KMS-11 (cell line): ENCODE measurements around the gene GSTA4.

Source experiments
- H2AFZ ChIP-seq: fragments of 200-600 bp; sonication (generic); 2 replicates; pipeline ENCODE4 v1.6.1; 2016; ENCODE audit warnings: antibody characterized with exemption, mixed run types, low read depth
- H3K27ac ChIP-seq: fragments of 200-600 bp; sonication (generic); 2 replicates; pipeline ENCODE4 v1.6.1; 2016; ENCODE audit warnings: mild to moderate bottlenecking, mixed run types
- H3K27me3 ChIP-seq: fragments of 200-600 bp; sonication (generic); 2 replicates; pipeline ENCODE4 v1.6.1; 2017; ENCODE audit warnings: mild to moderate bottlenecking, low read depth, mixed run types, moderate library complexity; ENCODE audit not compliant: insufficient read depth
- H3K36me3 ChIP-seq: fragments of 200-600 bp; sonication (generic); 2 replicates; pipeline ENCODE4 v1.6.1; 2017; ENCODE audit warnings: mild to moderate bottlenecking, mixed run types; ENCODE audit not compliant: insufficient read depth
- H3K4me1 ChIP-seq: fragments of 200-600 bp; sonication (generic); 2 replicates; pipeline ENCODE4 v1.6.1; 2016; ENCODE audit warnings: mild to moderate bottlenecking, low read depth, mixed run types; ENCODE audit not compliant: poor library complexity, severe bottlenecking
- H3K4me2 ChIP-seq: fragments of 200-600 bp; sonication (generic); 2 replicates; pipeline ENCODE4 v1.7.0; 2016; ENCODE audit warnings: mild to moderate bottlenecking, mixed run types
- H3K4me3 ChIP-seq: fragments of 200-600 bp; sonication (generic); IDR thresholded peaks from 2 replicates; pipeline ENCODE4 v1.6.1; 2017; ENCODE audit warnings: low read depth, low read length, mixed read lengths; ENCODE audit not compliant: insufficient read depth
- H3K79me2 ChIP-seq: fragments of 200-600 bp; sonication (generic); 2 replicates; pipeline ENCODE4 v1.6.1; 2016; ENCODE audit warnings: low read depth, mixed run types; ENCODE audit not compliant: insufficient read depth
- H3K9ac ChIP-seq: fragments of 200-600 bp; sonication (generic); 2 replicates; pipeline ENCODE4 v1.6.1; 2016; ENCODE audit warnings: mild to moderate bottlenecking, mixed run types
- H4K20me1 ChIP-seq: fragments of 200-600 bp; sonication (generic); 2 replicates; pipeline ENCODE4 v1.6.1; 2016; ENCODE audit warnings: mild to moderate bottlenecking, mixed run types; ENCODE audit not compliant: insufficient read depth
- TF ChIP-seq, protein P1 (sequence below): fragments of 200-600 bp; sonication (generic); conservative IDR thresholded peaks from 2 replicates; pipeline ENCODE4 v1.6.1; 2017; ENCODE audit warnings: low read depth, mild to moderate bottlenecking, antibody characterized with exemption, low read length, moderate library complexity, mixed read lengths

The GSTA4 gene

GRCh38 chr6:53029761-53030160 is 34.7 kb upstream of the GSTA4 start:
- peaks cover 6% of the 10 kb centered on the region; the same call in 1 of the 2 replicates for H3K36me3 ChIP-seq
- H3K27me3 ChIP-seq = no peaks in the 10 kb centered on the region
- no peak overlapping the region for H2AFZ ChIP-seq
- no peaks in the 10 kb centered on the region; the same call in 1 of the 2 replicates for H3K79me2 ChIP-seq
- H3K9ac ChIP-seq = peak overlapping the region; percentile 40; the same call in 1 of the 2 replicates
- no peaks in the 10 kb centered on the region for H4K20me1 ChIP-seq
- no peak overlapping the region for H3K4me3 ChIP-seq
- peak overlapping the region; percentile 86 for H3K27ac ChIP-seq
- peak overlapping the region; percentile 68 for H3K4me2 ChIP-seq
- H3K4me1 ChIP-seq = peaks cover 78% of the 10 kb centered on the region
- TF ChIP-seq, protein P1, sequence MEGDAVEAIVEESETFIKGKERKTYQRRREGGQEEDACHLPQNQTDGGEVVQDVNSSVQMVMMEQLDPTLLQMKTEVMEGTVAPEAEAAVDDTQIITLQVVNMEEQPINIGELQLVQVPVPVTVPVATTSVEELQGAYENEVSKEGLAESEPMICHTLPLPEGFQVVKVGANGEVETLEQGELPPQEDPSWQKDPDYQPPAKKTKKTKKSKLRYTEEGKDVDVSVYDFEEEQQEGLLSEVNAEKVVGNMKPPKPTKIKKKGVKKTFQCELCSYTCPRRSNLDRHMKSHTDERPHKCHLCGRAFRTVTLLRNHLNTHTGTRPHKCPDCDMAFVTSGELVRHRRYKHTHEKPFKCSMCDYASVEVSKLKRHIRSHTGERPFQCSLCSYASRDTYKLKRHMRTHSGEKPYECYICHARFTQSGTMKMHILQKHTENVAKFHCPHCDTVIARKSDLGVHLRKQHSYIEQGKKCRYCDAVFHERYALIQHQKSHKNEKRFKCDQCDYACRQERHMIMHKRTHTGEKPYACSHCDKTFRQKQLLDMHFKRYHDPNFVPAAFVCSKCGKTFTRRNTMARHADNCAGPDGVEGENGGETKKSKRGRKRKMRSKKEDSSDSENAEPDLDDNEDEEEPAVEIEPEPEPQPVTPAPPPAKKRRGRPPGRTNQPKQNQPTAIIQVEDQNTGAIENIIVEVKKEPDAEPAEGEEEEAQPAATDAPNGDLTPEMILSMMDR = no peak

GRCh38 chr6:53029257-53029656 is 34.2 kb upstream of the GSTA4 start:
- no peaks in the 10 kb centered on the region; the same call in 1 of the 2 replicates for H3K79me2 ChIP-seq
- peak overlapping the region; percentile 86 for H3K27ac ChIP-seq
- H3K9ac ChIP-seq = peak overlapping the region; percentile 40; the same call in 1 of the 2 replicates
- H3K4me2 ChIP-seq = peak overlapping the region; percentile 68
- TF ChIP-seq, protein P1 = no peak
- H4K20me1 ChIP-seq = no peaks in the 10 kb centered on the region
- H3K27me3 ChIP-seq = no peaks in the 10 kb centered on the region
- no peak overlapping the region for H3K4me3 ChIP-seq
- H3K4me1 ChIP-seq = peaks cover 78% of the 10 kb centered on the region
- H3K36me3 ChIP-seq = peaks cover 6% of the 10 kb centered on the region; the same call in 1 of the 2 replicates
- H2AFZ ChIP-seq = no peak overlapping the region

- Histone ChIP-seq H3K4me2 (peak overlapping the region; percentile 68), H3K36me3 (peaks cover 3% of the 10 kb centered on the region; the same call in 1 of the 2 replicates), H3K27me3 (no peaks in the 10 kb centered on the region), H3K9ac (peak overlapping the region; percentile 40; the same call in 1 of the 2 replicates), H2AFZ (no peak overlapping the region), H4K20me1 (no peaks in the 10 kb centered on the region), H3K4me3 (no peak overlapping the region), H3K27ac (peak overlapping the region; percentile 86), H3K79me2 (no peaks in the 10 kb centered on the region; the same call in 1 of the 2 replicates), H3K4me1 (peaks cover 71% of the 10 kb centered on the region)
- TF ChIP-seq, protein P1 = no peak
Observed at GRCh38 chr6:53028467-53028866, 33.4 kb upstream of the GSTA4 start.

- Histone ChIP-seq H3K36me3 (no peaks in the 10 kb centered on the region), H3K27me3 (no peaks in the 10 kb centered on the region), H3K4me3 (no peak overlapping the region), H3K4me2 (peak overlapping the region; percentile 12; the same call in 1 of the 2 replicates), H3K79me2 (no peaks in the 10 kb centered on the region), H3K27ac (peak overlapping the region; percentile 86), H3K4me1 (peaks cover 59% of the 10 kb centered on the region), H3K9ac (no peak overlapping the region), H2AFZ (no peak overlapping the region), H4K20me1 (no peaks in the 10 kb centered on the region)
- TF ChIP-seq, protein P1 = no peak
Observed at GRCh38 chr6:53027131-53027718, 32.1 kb upstream of the GSTA4 start.
